GM12878 (cell line): Measurements from ENCODE around the gene OR2L5. TPM values are rescaled to one million over a fixed set of nuclear protein-coding genes. Genes with fewer than 3 reads are reported as not detected.

Experiments used
- ATAC-seq: fragments of 200-7000 bp; cut with Tn5 transposase; 3 replicates; pipeline ENCODE4 v1.9.1; 2020; ENCODE audit warnings: mild to moderate bottlenecking, moderate library complexity
- BruUV-seq: library from RNA; stranded (reverse); fragments of 400-500 nt; replicated peaks from 2 replicates; lab custom pipeline; 2021; lab: Mats Ljungman, UMichigan
- CTCF ChIA-PET: fragments of 300-600 bp; sonication (Branson Sonifier 250); formaldehyde crosslinking; extraction: SDS; loops from one replicate; lab custom pipeline; 2021; ENCODE audit warnings: inconsistent platforms; lab: Yijun Ruan, JAX
- POLR2A ChIA-PET: fragments of 350-600 bp; formaldehyde crosslinking; extraction: SDS; loops from one replicate; lab custom pipeline; 2021; ENCODE audit warnings: inconsistent platforms; lab: Charles Lee
- RAD21 ChIA-PET: fragments of 300-600 bp; sonication (Branson Sonifier 250); formaldehyde crosslinking; loops from one replicate; lab custom pipeline; 2023; ENCODE audit warnings: antibody characterized with exemption; ENCODE audit not compliant: unreplicated experiment; lab: Charles Lee
- SMC1A ChIA-PET: fragments of 300-600 bp; sonication (Branson Sonifier 250); formaldehyde crosslinking; loops from one replicate; lab custom pipeline; 2023; ENCODE audit not compliant: unreplicated experiment, uncharacterized antibody; lab: Charles Lee
- DNase-seq: peaks from one replicate; pipeline ENCODE4 v3.0.0-alpha.2; 2011; ENCODE audit warnings: low read depth, low spot score
- FAIRE-seq: peaks from 3 replicates; lab custom pipeline; 2011; peaks lifted over from hg19 to GRCh38; lab: Jason Lieb, UNC
- H2AFZ ChIP-seq: 2 replicates; pipeline ENCODE4 v1.6.0; 2011; ENCODE audit warnings: low read depth, low read length, control low read depth; ENCODE audit not compliant: control insufficient read depth
- H3K27ac ChIP-seq: 2 replicates; pipeline ENCODE4 v1.5.1; 2011; ENCODE audit warnings: control low read depth; ENCODE audit not compliant: control insufficient read depth, insufficient read depth
- H3K27me3 ChIP-seq, 2 experiments: replicated peaks in 1 of 2; 2 replicates each; pipeline versions ENCODE4 v1.6.0 to v1.6.1; 2011; ENCODE audit warnings: low read length in 1 of 2; ENCODE audit not compliant: control insufficient read depth in 2 of 2, insufficient read depth in 2 of 2
- H3K36me3 ChIP-seq, 2 experiments: 2 replicates each; pipeline ENCODE4 v1.5.1; 2011; ENCODE audit warnings: low read length in 1 of 2; ENCODE audit not compliant: control insufficient read depth in 2 of 2, insufficient read depth in 2 of 2
- H3K4me1 ChIP-seq: 2 replicates; pipeline ENCODE4 v1.6.1; 2011; ENCODE audit warnings: mild to moderate bottlenecking, low read length, moderate library complexity, mixed read lengths; ENCODE audit not compliant: control insufficient read depth, insufficient read depth
- H3K4me2 ChIP-seq: 2 replicates; pipeline ENCODE4 v1.6.0; 2011; ENCODE audit warnings: control low read depth; ENCODE audit not compliant: control insufficient read depth, insufficient read depth
- H3K4me3 ChIP-seq: fragments of 200-600 bp; sonication (generic); 2 replicates; pipeline ENCODE4 v1.5.1; 2016
- H3K79me2 ChIP-seq: 2 replicates; pipeline ENCODE4 v1.6.0; 2011; ENCODE audit warnings: low read length; ENCODE audit not compliant: control insufficient read depth, insufficient read depth
- H3K9ac ChIP-seq: 2 replicates; pipeline ENCODE4 v1.8.0; 2011; ENCODE audit warnings: low read length, control low read depth, mixed read lengths; ENCODE audit not compliant: control insufficient read depth, insufficient read depth
- H3K9me3 ChIP-seq: replicated peaks from 3 replicates; pipeline ENCODE4 v1.5.1; 2011; ENCODE audit warnings: mild to moderate bottlenecking, low read length; ENCODE audit not compliant: control insufficient read depth, insufficient read depth
- H4K20me1 ChIP-seq: 2 replicates; pipeline ENCODE4 v1.6.0; 2011; ENCODE audit not compliant: control insufficient read depth, insufficient read depth
- CBX3 ChIP-seq: fragments of 200-600 bp; sonication (generic); IDR thresholded peaks from 2 replicates; pipeline ENCODE4 v1.6.1; 2016; ENCODE audit warnings: low read depth, borderline replicate concordance
- CBX5 ChIP-seq: sonication (generic); IDR thresholded peaks from 2 replicates; pipeline ENCODE4 v1.6.1; 2016; ENCODE audit warnings: low read depth, moderate library complexity, mild to moderate bottlenecking, inconsistent platforms
- HDAC2 ChIP-seq: fragments of 200-600 bp; sonication (generic); IDR thresholded peaks from 2 replicates; pipeline ENCODE4 v1.6.1; 2017
- IKZF1 ChIP-seq: fragments of 450-650 bp; conservative IDR thresholded peaks from 2 replicates; pipeline ENCODE4 v1.6.1; 2017; ENCODE audit warnings: antibody characterized with exemption, mild to moderate bottlenecking
- KLF5 ChIP-seq: fragments of 450-650 bp; IDR thresholded peaks from 2 replicates; pipeline ENCODE4 v1.6.1; 2014; ENCODE audit warnings: mild to moderate bottlenecking; ENCODE audit not compliant: partially characterized antibody
- MEF2A ChIP-seq: IDR thresholded peaks from 2 replicates; pipeline ENCODE4 v1.6.1; 2011; ENCODE audit warnings: low read depth, mild to moderate bottlenecking, low read length, moderate library complexity; ENCODE audit not compliant: insufficient read depth
- MXI1 ChIP-seq: fragments of 150-350 bp; IDR thresholded peaks from 2 replicates; pipeline ENCODE4 v1.6.1; 2011; ENCODE audit warnings: low read depth, mild to moderate bottlenecking, inconsistent platforms, low read length, improper control_type of control experiment
- RUNX3 ChIP-seq: IDR thresholded peaks from 2 replicates; pipeline ENCODE4 v1.6.1; 2012; ENCODE audit warnings: low read length, inconsistent platforms
- SP1 ChIP-seq: IDR thresholded peaks from one replicate; pipeline ENCODE4 v1.6.1; 2011; ENCODE audit warnings: low read depth, low read length
- ZNF384 ChIP-seq: IDR thresholded peaks from 2 replicates; pipeline ENCODE4 v1.6.1; 2012; ENCODE audit warnings: low read depth, mild to moderate bottlenecking, low read length, improper control_type of control experiment, borderline replicate concordance
- WGBS: methylation state at CpG from one replicate; pipeline ENCODE4 v1.1.6; 2016; ENCODE audit warnings: low lambda C conversion rate; ENCODE audit not compliant: insufficient replicate concordance, insufficient coverage; ENCODE audit errors: missing lambda C conversion rate; 5-methylcytosine and 5-hydroxymethylcytosine counted together
- in situ Hi-C: fragments of 300-500 bp; cut with MboI; formaldehyde crosslinking; loops from 9 replicates; pipeline ENCODE4 v1.14.3; 2018; ENCODE audit warnings: mixed read lengths
- intact Hi-C: fragments of 100-400 bp; cut with micrococcal nuclease; formaldehyde crosslinking; loops from one replicate; pipeline ENCODE4 v1.14.2; 2022; ENCODE audit not compliant: unreplicated experiment
- polyA plus RNA-seq, 11 experiments: library from polyadenylated mRNA; depleted of rRNA in 4 of 11; unstranded in 6 of 11; stranded (reverse) in 5 of 11; fragments of >200 nt; fragmentation: Nextera tagmentation in 4 of 11; fragmentation: Illumina TruSeq in 1 of 11; extraction: Ambion mirVana in 4 of 11; extraction: Trizol in 1 of 11; gene quantifications; 1 replicate in 1 of 11; 2 replicates in 10 of 11; pipeline versions ENCODE4 v1.2.1 to v1.2.3, GENCODE V29; 2011 to 2016; ENCODE audit warnings: inconsistent platforms in 2 of 11, missing spikeins in 2 of 11, low read depth in 1 of 11
- total RNA-seq, 4 experiments: library from RNA; depleted of rRNA in 3 of 4; stranded (reverse); fragments of >200 nt in 3 of 4; fragmentation: Illumina TruSeq in 1 of 4; extraction: Trizol in 1 of 4; gene quantifications; 2 replicates each; pipeline versions ENCODE4 v1.2.1 to v1.2.3, GENCODE V29; 2013 to 2021
- TF ChIP-seq, protein P1 (sequence below): fragments of 450-650 bp; IDR thresholded peaks from 2 replicates; pipeline ENCODE4 v1.6.1; 2018; ENCODE audit warnings: mild to moderate bottlenecking, low read depth, moderate library complexity; ENCODE audit not compliant: partially characterized antibody
- TF ChIP-seq, protein P2 (sequence below): fragments of 450-650 bp; conservative IDR thresholded peaks from 2 replicates; pipeline ENCODE4 v1.6.1; 2017; ENCODE audit warnings: mild to moderate bottlenecking, moderate library complexity
- TF ChIP-seq, protein P3 (sequence below): fragments of 450-650 bp; IDR thresholded peaks from 2 replicates; pipeline ENCODE4 v1.6.1; 2018; ENCODE audit warnings: borderline replicate concordance, mild to moderate bottlenecking; ENCODE audit not compliant: partially characterized antibody

The OR2L5 gene
- total and polyA plus RNA-seq, 10 of the 15 experiments (the other 5 are each of a cell fraction or from before 2014, with no cell fraction given) = not detected

DNA sequence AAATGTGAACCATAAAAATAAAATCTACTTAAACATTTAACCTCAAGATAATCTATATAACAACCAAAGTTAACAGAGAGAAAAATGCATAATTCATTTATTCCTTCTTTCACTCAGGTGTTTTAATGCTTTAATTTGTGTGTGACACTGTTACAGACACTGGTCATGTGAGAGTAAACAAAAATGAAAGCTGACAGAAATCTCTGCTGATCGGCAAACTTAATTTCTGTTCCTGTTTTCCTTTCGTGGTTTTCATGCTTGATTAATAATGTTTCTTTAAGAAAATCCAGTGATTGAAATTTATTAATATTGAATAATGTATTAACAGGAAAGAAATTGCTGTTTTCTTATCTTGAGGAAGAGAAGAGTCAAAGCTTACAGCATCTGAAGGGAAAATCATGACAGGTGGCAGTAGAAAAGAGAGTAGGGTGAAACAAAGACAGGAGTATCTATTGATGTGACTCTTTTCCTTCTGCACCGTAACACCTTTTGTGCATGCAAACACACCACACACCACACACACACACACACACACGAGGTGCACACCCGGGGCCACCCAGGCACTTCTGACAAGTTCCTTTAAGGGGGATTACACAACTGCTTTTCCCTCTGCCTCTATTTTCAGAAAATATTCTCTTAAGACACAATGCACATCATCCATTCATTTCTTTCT, 46.8 kb upstream of the OR2L5 start:
- ChIA-PET SMC1A (no interaction called here), RAD21 (no interaction called here), POLR2A (no interaction called here), CTCF (no interaction called here)
- Histone ChIP-seq H3K27me3 (no peaks in the 10 kb centered on the region), H3K9ac (no peak overlapping the region), H2AFZ (peak overlapping the region; percentile 21), H3K4me3 (no peak overlapping the region), H4K20me1 (no peaks in the 10 kb centered on the region), H3K9me3 (no peaks in the 10 kb centered on the region), H3K36me3 (no peaks in the 10 kb centered on the region), H3K27ac (peak overlapping the region; percentile 52; the same call in 1 of the 2 replicates), H3K4me2 (peak overlapping the region; percentile 87), H3K4me1 (peaks cover 9% of the 10 kb centered on the region), H3K79me2 (no peaks in the 10 kb centered on the region)
- in situ Hi-C loops = no loop called here
- no TSS peak for BruUV-seq
- ATAC-seq (peak; percentile 90), DNase-seq (peak; percentile 31), FAIRE-seq (peak; percentile 93)
- WGBS = 6% methylated on average over 4 of the region's 5 CpGs
- intact Hi-C loops = no loop called here
- TF ChIP-seq CBX5 = no peak
- no peak for TF ChIP-seq SP1
- no peak for TF ChIP-seq MXI1
- TF ChIP-seq KLF5 = no peak
- no peak for TF ChIP-seq CBX3
- TF ChIP-seq, protein P1, sequence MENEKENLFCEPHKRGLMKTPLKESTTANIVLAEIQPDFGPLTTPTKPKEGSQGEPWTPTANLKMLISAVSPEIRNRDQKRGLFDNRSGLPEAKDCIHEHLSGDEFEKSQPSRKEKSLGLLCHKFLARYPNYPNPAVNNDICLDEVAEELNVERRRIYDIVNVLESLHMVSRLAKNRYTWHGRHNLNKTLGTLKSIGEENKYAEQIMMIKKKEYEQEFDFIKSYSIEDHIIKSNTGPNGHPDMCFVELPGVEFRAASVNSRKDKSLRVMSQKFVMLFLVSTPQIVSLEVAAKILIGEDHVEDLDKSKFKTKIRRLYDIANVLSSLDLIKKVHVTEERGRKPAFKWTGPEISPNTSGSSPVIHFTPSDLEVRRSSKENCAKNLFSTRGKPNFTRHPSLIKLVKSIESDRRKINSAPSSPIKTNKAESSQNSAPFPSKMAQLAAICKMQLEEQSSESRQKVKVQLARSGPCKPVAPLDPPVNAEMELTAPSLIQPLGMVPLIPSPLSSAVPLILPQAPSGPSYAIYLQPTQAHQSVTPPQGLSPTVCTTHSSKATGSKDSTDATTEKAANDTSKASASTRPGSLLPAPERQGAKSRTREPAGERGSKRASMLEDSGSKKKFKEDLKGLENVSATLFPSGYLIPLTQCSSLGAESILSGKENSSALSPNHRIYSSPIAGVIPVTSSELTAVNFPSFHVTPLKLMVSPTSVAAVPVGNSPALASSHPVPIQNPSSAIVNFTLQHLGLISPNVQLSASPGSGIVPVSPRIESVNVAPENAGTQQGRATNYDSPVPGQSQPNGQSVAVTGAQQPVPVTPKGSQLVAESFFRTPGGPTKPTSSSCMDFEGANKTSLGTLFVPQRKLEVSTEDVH = no peak
- TF ChIP-seq, protein P2, sequence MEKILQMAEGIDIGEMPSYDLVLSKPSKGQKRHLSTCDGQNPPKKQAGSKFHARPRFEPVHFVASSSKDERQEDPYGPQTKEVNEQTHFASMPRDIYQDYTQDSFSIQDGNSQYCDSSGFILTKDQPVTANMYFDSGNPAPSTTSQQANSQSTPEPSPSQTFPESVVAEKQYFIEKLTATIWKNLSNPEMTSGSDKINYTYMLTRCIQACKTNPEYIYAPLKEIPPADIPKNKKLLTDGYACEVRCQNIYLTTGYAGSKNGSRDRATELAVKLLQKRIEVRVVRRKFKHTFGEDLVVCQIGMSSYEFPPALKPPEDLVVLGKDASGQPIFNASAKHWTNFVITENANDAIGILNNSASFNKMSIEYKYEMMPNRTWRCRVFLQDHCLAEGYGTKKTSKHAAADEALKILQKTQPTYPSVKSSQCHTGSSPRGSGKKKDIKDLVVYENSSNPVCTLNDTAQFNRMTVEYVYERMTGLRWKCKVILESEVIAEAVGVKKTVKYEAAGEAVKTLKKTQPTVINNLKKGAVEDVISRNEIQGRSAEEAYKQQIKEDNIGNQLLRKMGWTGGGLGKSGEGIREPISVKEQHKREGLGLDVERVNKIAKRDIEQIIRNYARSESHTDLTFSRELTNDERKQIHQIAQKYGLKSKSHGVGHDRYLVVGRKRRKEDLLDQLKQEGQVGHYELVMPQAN = no peak
- TF ChIP-seq MEF2A = no peak
- no peak for TF ChIP-seq ZNF384
- TF ChIP-seq HDAC2 = no peak
- TF ChIP-seq, protein P3, sequence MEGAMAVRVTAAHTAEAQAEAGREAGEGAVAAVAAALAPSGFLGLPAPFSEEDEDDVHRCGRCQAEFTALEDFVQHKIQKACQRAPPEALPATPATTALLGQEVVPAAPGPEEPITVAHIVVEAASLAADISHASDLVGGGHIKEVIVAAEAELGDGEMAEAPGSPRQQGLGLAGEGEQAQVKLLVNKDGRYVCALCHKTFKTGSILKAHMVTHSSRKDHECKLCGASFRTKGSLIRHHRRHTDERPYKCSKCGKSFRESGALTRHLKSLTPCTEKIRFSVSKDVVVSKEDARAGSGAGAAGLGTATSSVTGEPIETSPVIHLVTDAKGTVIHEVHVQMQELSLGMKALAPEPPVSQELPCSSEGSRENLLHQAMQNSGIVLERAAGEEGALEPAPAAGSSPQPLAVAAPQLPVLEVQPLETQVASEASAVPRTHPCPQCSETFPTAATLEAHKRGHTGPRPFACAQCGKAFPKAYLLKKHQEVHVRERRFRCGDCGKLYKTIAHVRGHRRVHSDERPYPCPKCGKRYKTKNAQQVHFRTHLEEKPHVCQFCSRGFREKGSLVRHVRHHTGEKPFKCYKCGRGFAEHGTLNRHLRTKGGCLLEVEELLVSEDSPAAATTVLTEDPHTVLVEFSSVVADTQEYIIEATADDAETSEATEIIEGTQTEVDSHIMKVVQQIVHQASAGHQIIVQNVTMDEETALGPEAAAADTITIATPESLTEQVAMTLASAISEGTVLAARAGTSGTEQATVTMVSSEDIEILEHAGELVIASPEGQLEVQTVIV = no peak
- TF ChIP-seq IKZF1 = no peak
- peak; percentile 28; the same call in 1 of the 2 replicates for TF ChIP-seq RUNX3
